K562 (cell line): Measurements from ENCODE around the gene PLXDC2. TPM values are rescaled to one million over a fixed set of nuclear protein-coding genes. Genes with fewer than 3 reads are reported as not detected.

Source experiments
- ATAC-seq: fragments of 200-7000 bp; cut with Tn5 transposase; 3 replicates; pipeline ENCODE4 v1.9.1; 2020; ENCODE audit warnings: moderate library complexity
- BruUV-seq: library from RNA; stranded (reverse); fragments of 400-500 nt; replicated peaks from 2 replicates; lab custom pipeline; 2021; lab: Mats Ljungman, UMichigan
- CTCF ChIA-PET: fragments of 300-600 bp; formaldehyde crosslinking; extraction: SDS; loops from one replicate; lab custom pipeline; 2021; ENCODE audit warnings: low intra/inter-chr PET ratio; lab: Yijun Ruan, JAX
- POLR2A ChIA-PET: fragments of 300-600, 350-650 bp; sonication (Branson Sonifier 250); formaldehyde crosslinking; extraction: SDS; loops from one replicate; lab custom pipeline; 2021; ENCODE audit warnings: antibody characterized with exemption, inconsistent platforms; lab: Yijun Ruan, JAX
- DNase-seq, 4 experiments: peaks; one replicate each; pipeline versions ENCODE4 v3.0.0 to v3.0.0-alpha.2; 2011 to 2018; ENCODE audit warnings: low spot score in 3 of 4, mixed read lengths in 3 of 4; ENCODE audit errors: extremely low read depth in 1 of 4
- FAIRE-seq: peaks from 2 replicates; lab custom pipeline; 2011; peaks lifted over from hg19 to GRCh38; lab: Jason Lieb, UNC
- H2AFZ ChIP-seq: 2 replicates; pipeline ENCODE4 v1.6.0; 2011; ENCODE audit warnings: low read depth, low read length, control low read depth, inconsistent platforms
- H3K27ac ChIP-seq: fragments of 200-600 bp; 3 replicates; pipeline ENCODE4 v1.8.0; 2011; ENCODE audit warnings: low read depth, mild to moderate bottlenecking, control low read depth, inconsistent platforms, low read length, moderate library complexity, mixed read lengths; ENCODE audit errors: extremely low read depth
- H3K27me3 ChIP-seq, 2 experiments: fragments of 300-600 bp in 1 of 2; 2 replicates in 1 of 2; 3 replicates in 1 of 2; pipeline versions ENCODE4 v1.6.0 to v1.8.0; 2011; ENCODE audit warnings: inconsistent platforms in 2 of 2, low read length in 2 of 2, mild to moderate bottlenecking in 1 of 2, mixed read lengths in 1 of 2, moderate library complexity in 1 of 2; ENCODE audit not compliant: control insufficient read depth in 2 of 2, insufficient read depth in 2 of 2
- H3K36me3 ChIP-seq: fragments of 300-600 bp; 3 replicates; pipeline ENCODE4 v1.8.0; 2011; ENCODE audit warnings: mild to moderate bottlenecking, low read length, inconsistent platforms; ENCODE audit not compliant: control insufficient read depth, insufficient read depth
- H3K4me1 ChIP-seq, 2 experiments: fragments of 200-600 bp in 1 of 2; replicated peaks in 1 of 2; 2 replicates in 1 of 2; 3 replicates in 1 of 2; pipeline versions ENCODE4 v1.5.1 to v1.8.0; 2011; ENCODE audit warnings: inconsistent platforms in 2 of 2, low read length in 2 of 2, mild to moderate bottlenecking in 1 of 2, mixed read lengths in 1 of 2, moderate library complexity in 1 of 2; ENCODE audit not compliant: control insufficient read depth in 2 of 2, insufficient read depth in 2 of 2
- H3K4me2 ChIP-seq: 2 replicates; pipeline ENCODE4 v1.6.1; 2011; ENCODE audit warnings: low read length, control low read depth, inconsistent platforms, mixed read lengths; ENCODE audit not compliant: insufficient read depth
- H3K4me3 ChIP-seq: fragments of 200-600 bp; sonication (generic), shearing (Covaris generic); 2 replicates; pipeline ENCODE4 v1.5.1; 2016; ENCODE audit warnings: control low read depth, inconsistent platforms
- H3K79me2 ChIP-seq: fragments of 200-600 bp; 3 replicates; pipeline ENCODE4 v1.8.0; 2011; ENCODE audit warnings: low read length, inconsistent platforms; ENCODE audit not compliant: control insufficient read depth, insufficient read depth
- H3K9ac ChIP-seq, 2 experiments: 2 replicates each; pipeline versions ENCODE4 v1.6.0 to v1.6.1; 2011; ENCODE audit warnings: low read depth in 2 of 2, low read length in 2 of 2, control low read depth in 1 of 2, inconsistent platforms in 1 of 2, mild to moderate bottlenecking in 1 of 2, mixed read lengths in 1 of 2; ENCODE audit not compliant: insufficient read depth in 1 of 2
- H3K9me1 ChIP-seq: one replicate; pipeline ENCODE4 v1.6.0; 2011; ENCODE audit warnings: inconsistent platforms, mild to moderate bottlenecking, low read length, moderate library complexity; ENCODE audit not compliant: control insufficient read depth, insufficient read depth
- H3K9me3 ChIP-seq: replicated peaks from 2 replicates; pipeline ENCODE4 v1.5.1; 2011; ENCODE audit warnings: low read depth, low read length, inconsistent platforms; ENCODE audit not compliant: control insufficient read depth, insufficient read depth
- H4K20me1 ChIP-seq: replicated peaks from 2 replicates; pipeline ENCODE4 v1.6.1; 2011; ENCODE audit warnings: low read length, inconsistent platforms, mixed read lengths; ENCODE audit not compliant: control insufficient read depth, insufficient read depth
- CTCF ChIP-seq, 3 experiments: IDR thresholded peaks in 2 of 3; conservative IDR thresholded peaks in 1 of 3; 2 replicates each; pipeline ENCODE4 v1.5.1; 2011 to 2012; ENCODE audit warnings: low read length in 3 of 3, mild to moderate bottlenecking in 3 of 3, control low read depth in 2 of 3, improper control_type of control experiment in 1 of 3, inconsistent platforms in 1 of 3, low read depth in 1 of 3, mixed read lengths in 1 of 3, moderate library complexity in 1 of 3; ENCODE audit not compliant: insufficient read depth in 2 of 3
- DEAF1 ChIP-seq: fragments of 450-650 bp; formaldehyde crosslinking; IDR thresholded peaks from 2 replicates; pipeline ENCODE4 v1.4.0; 2020; ENCODE audit warnings: mild to moderate bottlenecking, moderate library complexity
- MAFK ChIP-seq: IDR thresholded peaks from 2 replicates; pipeline ENCODE4 v1.6.1; 2011; ENCODE audit warnings: low read length, improper control_type of control experiment
- RAD21 ChIP-seq, 2 experiments: fragments of 250-450 bp in 1 of 2; fragments of 450-650 bp in 1 of 2; sonication (Bioruptor Pico) in 1 of 2; formaldehyde crosslinking in 1 of 2; IDR thresholded peaks in 1 of 2; conservative IDR thresholded peaks in 1 of 2; 2 replicates each; pipeline versions ENCODE4 v1.4.0 to v1.8.0; 2020 to 2022; ENCODE audit warnings: mild to moderate bottlenecking in 2 of 2, moderate library complexity in 1 of 2
- WGBS: fragments of 100-300 bp; shearing (Covaris generic); methylation state at CpG from one replicate; pipeline ENCODE4 v1.1.6; 2016; ENCODE audit warnings: low coverage, mixed read lengths; ENCODE audit not compliant: insufficient coverage; ENCODE audit errors: missing lambda C conversion rate; 5-methylcytosine and 5-hydroxymethylcytosine counted together
- in situ Hi-C: fragments of 300-500 bp; cut with MboI; formaldehyde crosslinking; loops from 4 replicates; pipeline ENCODE4 v1.15.0; 2018; ENCODE audit warnings: inconsistent platforms, mixed read lengths
- intact Hi-C: fragments of 100-400 bp; cut with micrococcal nuclease; formaldehyde crosslinking; loops from 2 replicates; pipeline ENCODE4 v1.14.2; 2022
- polyA plus RNA-seq, 8 experiments: library from polyadenylated mRNA; depleted of rRNA in 4 of 8; stranded (reverse) in 5 of 8; unstranded in 3 of 8; fragments of >200 nt; fragmentation: Nextera tagmentation in 2 of 8; fragmentation: Illumina TruSeq in 1 of 8; extraction: Ambion mirVana in 2 of 8; extraction: Trizol in 1 of 8; gene quantifications; 2 replicates each; pipeline versions ENCODE4 v1.2.1 to v1.2.3, GENCODE V29; 2011 to 2014; ENCODE audit warnings: inconsistent platforms in 1 of 8, missing spikeins in 1 of 8
- total RNA-seq, 7 experiments: library from RNA; depleted of rRNA in 6 of 7; stranded (reverse); fragments of >200 nt in 6 of 7; fragmentation: Illumina TruSeq in 2 of 7; extraction: Trizol in 2 of 7; gene quantifications; 2 replicates each; pipeline versions ENCODE4 v1.2.1 to v1.2.3, GENCODE V29; 2011 to 2021; ENCODE audit warnings: low replicate concordance in 1 of 7

Gene PLXDC2
- total and polyA plus RNA-seq, 9 of the 15 experiments (the other 6 are each of a cell fraction or from before 2014, with no cell fraction given): 0.01 to 0.33 (median 0.10) TPM; not detected in 3

GRCh38 chr10:19788075-19788686, 28.1 kb upstream of the PLXDC2 start:
- FAIRE-seq: no peak
- intact Hi-C loops: no loop called here
- CTCF ChIA-PET: no interaction called here

More at GRCh38 chr10:19788075-19788686, 28.1 kb upstream of the PLXDC2 start:
- H3K27ac ChIP-seq: no peak overlapping the region
- no peaks in the 10 kb centered on the region for H4K20me1 ChIP-seq
- H2AFZ ChIP-seq: no peak overlapping the region
- H3K79me2 ChIP-seq: no peaks in the 10 kb centered on the region
- 2% methylated on average over 3 of the region's 3 CpGs for WGBS
- no peak overlapping the region for H3K4me3 ChIP-seq
- TF ChIP-seq CTCF (IDR thresholded peaks at IDR 0.05 in 2 of 3, conservative IDR thresholded peaks at IDR 0.05 in 1 of 3; ENCODE audit: insufficient read depth in 2 of 3, low read depth in 1 of 3, low read length in 3 of 3) (peak in 2 of 3 experiments; percentile 53 to 56; a peak in 5 of 6 replicates), RAD21 (CRISPR knock-in tag; conservative IDR thresholded peaks at IDR 0.05 in 1 of 2, IDR thresholded peaks at IDR 0.05 in 1 of 2) (peak; percentile 59 to 78), MAFK (no peak), DEAF1 (CRISPR knock-in tag) (peak; percentile 59; the same call in 1 of the 2 replicates)
- no peaks in the 10 kb centered on the region for H3K36me3 ChIP-seq
- POLR2A ChIA-PET: no interaction called here
- no peak overlapping the region for H3K4me2 ChIP-seq
- H3K4me1 ChIP-seq: no peaks in the 10 kb centered on the region
- ATAC-seq: peak; percentile 44; the same call in 1 of the 3 replicates
- H3K9ac ChIP-seq: no peak overlapping the region
- no peaks in the 10 kb centered on the region for H3K9me3 ChIP-seq
- in situ Hi-C loops: no loop called here
- no peaks in the 10 kb centered on the region for H3K27me3 ChIP-seq
- H3K9me1 ChIP-seq: no peaks in the 10 kb centered on the region
- BruUV-seq: no TSS peak
- DNase-seq: peak; percentile 10 to 39 (median 14)
